NOMO-1 treated with DMSO at 0.1 percent for 48 hours (cell line): ENCODE measurements around the gene TCF7L2.

Source experiments
- DNase-seq: peaks from one replicate; lab custom pipeline; 2025; ENCODE audit not compliant: unreplicated experiment; lab: John Stamatoyannopoulos, UW

The TCF7L2 gene

GRCh38 chr10:113115556-113115955, 165.5 kb downstream of the TCF7L2 start:
- no peak for DNase-seq

DNA sequence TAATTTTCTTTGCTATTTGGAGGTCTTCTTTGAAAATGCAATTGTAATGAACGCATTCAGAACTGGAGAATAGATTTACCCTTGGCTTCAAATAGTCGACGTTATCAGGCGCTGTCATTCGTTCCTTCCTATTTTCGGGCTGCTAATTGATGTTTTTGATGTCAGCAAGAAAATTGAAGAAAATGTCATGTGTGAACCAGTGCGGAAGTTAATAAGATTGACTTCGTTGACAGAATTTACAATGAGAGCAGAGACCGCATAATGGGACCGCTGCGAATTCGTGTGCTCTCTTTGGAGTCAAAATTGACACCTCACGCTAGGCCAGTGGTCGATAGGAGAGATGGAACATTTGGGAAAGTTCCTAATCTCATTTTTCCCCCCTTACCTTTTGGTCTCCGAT, 168.8 kb downstream of the TCF7L2 start:
- DNase-seq = no peak

- DNase-seq = no peak
Observed at GRCh38 chr10:113119801-113120200, 169.8 kb downstream of the TCF7L2 start.

GRCh38 chr10:113121153-113121552, 171.1 kb downstream of the TCF7L2 start:
- DNase-seq = no peak

DNA sequence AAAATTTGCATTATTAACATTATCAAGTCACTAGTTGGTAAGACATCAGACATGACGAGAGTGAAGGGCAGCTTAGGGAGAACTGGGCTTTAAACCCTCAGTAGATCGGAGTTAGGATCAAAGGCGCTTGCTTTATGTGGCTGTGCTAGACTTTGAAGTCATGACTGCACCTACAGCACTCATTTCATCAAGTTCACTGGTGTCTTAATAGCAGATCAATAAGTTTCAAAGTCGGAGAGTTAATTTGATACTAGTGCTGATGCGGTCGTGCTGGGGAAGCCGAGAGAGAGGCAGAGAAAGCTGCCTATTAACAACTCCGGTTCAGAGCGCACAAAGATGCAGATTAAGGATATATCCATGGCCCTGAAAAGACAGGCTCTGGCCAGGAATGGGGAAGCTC, 172.9 kb downstream of the TCF7L2 start:
- no peak for DNase-seq

GRCh38 chr10:113124724-113125123, 174.7 kb downstream of the TCF7L2 start:
- DNase-seq = no peak

DNA sequence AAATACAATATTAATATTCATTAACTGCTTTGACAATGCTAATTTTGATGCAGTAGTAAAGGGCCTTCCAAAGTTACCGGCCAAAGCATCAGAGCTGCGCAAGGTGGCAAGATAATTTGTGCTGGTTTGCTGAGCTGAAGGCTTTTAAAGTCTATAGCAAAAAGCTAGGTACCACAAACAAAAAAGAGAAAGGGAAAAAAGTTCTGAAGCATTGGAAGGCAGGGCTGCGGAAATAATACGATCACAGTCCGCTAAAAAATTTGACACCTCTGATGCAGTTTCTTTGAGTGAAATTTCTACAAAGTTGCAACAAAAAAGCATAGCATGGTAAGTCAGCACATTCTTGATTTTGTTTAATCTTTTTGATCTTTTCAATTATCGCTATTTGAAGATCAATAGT, 175.6 kb downstream of the TCF7L2 start:
- no peak for DNase-seq

DNA sequence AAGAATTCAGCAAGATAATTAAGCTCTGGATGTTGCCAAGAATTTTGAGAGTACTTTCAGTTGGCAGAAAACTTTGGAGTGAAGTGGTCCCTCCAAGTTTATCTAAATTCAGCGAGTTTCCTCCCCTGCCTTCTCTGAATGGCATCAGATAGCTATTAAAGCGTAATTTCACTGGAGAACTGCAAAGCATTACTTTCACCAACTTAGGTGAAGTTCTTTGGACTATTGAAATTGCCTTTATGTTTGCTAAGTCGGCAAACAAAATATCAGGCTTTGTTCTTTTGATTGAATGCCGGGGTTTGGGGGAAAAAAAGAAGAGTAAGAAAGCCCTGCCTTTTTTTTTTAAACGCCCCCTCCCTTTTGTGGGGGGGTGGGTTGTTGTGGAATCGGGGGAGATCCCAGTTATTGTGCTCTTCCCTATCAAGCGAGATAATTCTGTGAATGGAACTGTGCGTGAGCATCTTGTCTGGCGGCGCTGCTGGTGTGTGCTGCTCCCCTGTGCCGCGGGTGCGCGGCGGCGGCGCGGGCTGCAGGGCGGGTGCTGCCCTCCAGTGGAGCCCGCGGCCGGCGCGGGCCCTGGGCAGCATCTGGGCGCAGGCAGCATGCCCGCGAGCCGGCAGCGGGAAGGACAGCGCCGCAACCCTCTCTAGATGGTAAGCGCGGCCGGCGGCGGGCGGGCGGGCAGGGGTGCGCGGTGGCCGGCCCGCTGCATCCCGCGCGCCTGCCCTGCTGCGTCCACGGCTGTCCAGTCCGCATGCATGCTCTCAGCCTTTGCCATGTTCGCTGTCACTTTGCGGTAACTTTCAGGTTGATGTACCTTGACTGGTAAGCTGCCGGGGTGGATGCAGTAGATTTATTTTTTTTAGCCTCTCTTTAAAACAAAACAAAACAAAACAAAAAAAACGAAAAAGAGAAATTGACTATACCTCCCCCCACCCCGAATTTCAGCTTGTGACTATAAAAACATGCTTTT, 176.5 kb downstream of the TCF7L2 start:
- peak; percentile 53 for DNase-seq

DNA sequence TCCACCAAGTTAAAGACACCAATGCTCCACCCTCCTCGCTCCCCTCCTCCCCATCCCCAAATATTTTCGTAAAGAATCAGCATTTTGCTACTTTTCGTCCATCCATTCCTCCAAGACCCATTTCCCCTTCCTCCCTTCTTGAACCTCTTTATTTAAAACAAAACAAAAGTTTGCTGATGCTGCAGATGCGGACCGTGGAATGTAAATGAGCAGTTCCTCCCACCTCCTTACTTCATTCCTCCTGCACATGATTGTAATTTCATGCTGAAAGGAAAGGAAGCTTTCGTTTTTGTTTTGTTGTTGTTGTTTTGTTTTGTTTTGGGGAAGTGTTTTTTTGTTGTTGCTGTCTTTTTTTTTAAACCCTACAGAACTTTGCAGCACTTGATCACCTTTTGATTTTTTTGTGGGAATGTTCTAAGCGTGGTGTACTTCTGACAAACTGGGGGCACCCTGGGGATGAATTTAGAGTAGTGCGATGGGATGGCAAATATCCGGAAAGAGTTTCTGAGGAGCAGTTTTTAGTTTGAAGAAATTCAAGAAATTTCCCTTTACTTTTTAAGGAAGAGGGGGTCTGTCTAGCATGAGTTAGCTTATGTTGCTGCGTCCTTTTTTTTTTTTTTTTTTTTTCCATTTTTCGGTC, 177.3 kb downstream of the TCF7L2 start:
- DNase-seq = no peak

GRCh38 chr10:113127901-113128283, 177.8 kb downstream of the TCF7L2 start:
- no peak for DNase-seq

- DNase-seq = no peak
Observed at GRCh38 chr10:113128450-113129070, 178.5 kb downstream of the TCF7L2 start.

DNA sequence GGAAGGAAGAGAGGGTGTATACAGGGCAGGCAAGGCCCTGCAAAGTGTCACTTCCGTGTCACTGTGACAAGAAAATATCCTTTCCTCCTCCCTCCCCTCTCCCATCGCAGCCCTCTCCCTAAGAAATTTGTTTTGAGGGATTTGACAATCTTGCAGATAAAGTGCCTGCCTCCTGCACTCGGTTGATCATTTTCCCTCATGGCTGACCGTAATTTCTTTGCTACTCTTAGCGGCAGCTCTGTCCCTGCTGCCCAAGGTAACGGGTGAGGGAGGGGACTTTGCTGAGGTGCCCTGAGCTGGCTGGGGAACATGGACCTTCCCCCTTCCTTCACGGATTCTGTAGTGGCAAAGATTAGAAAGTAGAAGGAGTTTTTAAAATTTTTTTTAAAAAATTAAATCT, 179.1 kb downstream of the TCF7L2 start:
- DNase-seq = no peak

DNA sequence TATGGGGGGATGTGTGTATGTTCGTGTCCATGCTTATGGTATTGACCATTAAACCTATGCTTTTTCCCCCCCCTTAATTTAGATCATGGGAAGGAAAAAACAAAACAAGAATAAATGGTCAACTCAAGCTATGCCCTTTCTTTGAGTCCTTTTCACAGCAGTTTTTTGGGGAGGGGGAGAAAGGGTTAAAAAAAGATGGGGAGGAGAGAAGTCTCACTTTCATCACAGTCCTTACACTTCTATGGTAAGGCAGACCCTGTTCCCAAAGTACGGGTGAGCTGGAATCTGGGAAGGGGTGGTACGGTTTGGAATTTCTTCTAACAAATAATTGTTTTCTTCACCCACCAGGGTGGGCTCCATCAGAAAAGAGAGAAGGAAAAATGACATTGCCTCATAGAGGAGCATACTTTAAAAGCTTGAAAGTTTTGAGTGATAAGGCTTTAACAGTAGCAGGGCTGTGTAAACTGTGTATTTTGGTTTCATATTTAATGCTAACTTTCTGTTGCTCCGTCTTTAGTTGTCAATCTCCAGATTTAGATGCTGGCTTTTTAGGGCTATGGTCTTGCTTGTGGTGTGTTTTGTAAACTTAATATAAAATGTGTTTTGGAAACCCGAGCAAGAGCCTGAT, 180.1 kb downstream of the TCF7L2 start:
- no peak for DNase-seq

DNA sequence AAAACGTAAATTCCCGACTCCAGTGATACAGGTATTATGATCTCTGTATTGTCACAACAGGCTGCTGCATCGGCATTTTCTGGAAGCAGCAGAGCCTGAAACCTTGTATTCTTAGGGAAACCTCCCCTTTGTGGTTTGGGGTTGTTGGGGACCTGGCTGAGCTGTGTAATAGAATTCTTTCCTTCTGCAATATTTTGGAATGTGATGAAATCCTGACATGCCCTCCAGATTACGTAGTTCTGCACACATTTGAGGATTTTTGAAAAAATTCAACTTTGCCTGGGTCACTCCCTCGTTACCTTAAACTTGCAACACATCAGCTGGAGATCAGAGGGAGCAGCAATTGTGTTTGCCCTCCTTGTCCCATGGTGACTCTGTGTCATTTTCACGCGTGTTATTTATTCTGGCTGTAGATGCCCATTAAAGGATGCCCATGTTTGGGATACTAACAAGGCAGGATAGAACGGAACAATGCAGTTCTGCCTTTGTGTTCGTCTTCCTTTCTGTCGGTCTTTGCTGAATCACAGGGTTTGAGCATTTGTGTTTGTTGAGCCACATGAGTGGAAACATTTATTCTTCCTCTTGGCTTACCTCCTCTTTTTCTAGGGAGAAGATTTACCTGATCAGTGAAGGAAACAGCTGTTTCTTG, 181.7 kb downstream of the TCF7L2 start:
- no peak for DNase-seq

DNA sequence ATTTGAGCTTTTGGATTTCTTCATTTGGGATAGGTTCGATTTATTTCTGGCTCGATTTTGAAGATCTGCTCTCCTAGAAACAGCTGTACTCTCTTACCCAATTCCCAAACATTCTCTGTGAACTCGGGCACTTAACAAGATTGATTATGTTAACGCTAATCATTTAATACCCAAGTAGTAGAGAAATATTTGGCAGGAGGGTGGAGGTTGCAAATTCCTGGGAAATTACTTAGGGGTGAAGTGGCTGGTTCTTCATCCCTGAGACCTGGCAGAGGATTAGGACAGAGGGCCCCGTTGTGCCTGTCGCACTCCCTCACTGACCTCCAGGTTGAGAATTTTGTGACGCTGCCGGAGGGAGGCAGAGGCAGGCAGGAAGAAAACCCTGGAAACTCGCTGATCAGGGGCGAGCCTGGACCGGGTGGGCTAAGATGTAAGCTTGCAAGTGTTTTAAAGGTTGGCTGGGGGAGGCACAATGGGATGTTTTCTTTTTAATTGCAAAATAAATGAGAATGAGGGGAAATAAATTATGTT, 182.6 kb downstream of the TCF7L2 start:
- DNase-seq = no peak

- DNase-seq = no peak
Observed at GRCh38 chr10:113133497-113134115, 183.6 kb downstream of the TCF7L2 start.

GRCh38 chr10:113135025-113135424, 185.0 kb downstream of the TCF7L2 start:
- DNase-seq = no peak

GRCh38 chr10:113137941-113138685, 188.1 kb downstream of the TCF7L2 start:
- no peak for DNase-seq

- DNase-seq = no peak
Observed at GRCh38 chr10:113138937-113139585, 189.0 kb downstream of the TCF7L2 start.
